GM18517 (cell line): ENCODE measurements around the gene MYCBP.
"Not testable (repeated sequence)": the region's sequence is repeated elsewhere in the genome, so short reads cannot be mapped to it uniquely, and the experiment has no call there.

Experiments used
- ATAC-seq: cut with Tn5 transposase; IDR thresholded peaks from one replicate; pipeline ENCODE4 v1.9.1; 2021; ENCODE audit warnings: mild to moderate bottlenecking, moderate library complexity; ENCODE audit not compliant: unreplicated experiment

MYCBP gene

GRCh38 chr1:38873027-38873969, at the start of gene MYCBP:
Gene MYCBP (minus strand): TSS chr1:38873348. CDS start chr1:38873305, 43 bp downstream.
- peak; percentile 97 for ATAC-seq

- no peak for ATAC-seq
Observed at GRCh38 chr1:38919130-38919529, 46.0 kb upstream of the MYCBP start.

- ATAC-seq = no peak
Observed at GRCh38 chr1:38918568-38918967, 45.4 kb upstream of the MYCBP start.

GRCh38 chr1:38917772-38918171, 44.6 kb upstream of the MYCBP start:
- no peak for ATAC-seq

GRCh38 chr1:38917337-38917736, 44.2 kb upstream of the MYCBP start:
- ATAC-seq = no peak

- ATAC-seq = no peak
Observed at GRCh38 chr1:38915352-38915948, 42.3 kb upstream of the MYCBP start.

- not testable (repeated sequence) for ATAC-seq
Observed at GRCh38 chr1:38914908-38915307, 41.8 kb upstream of the MYCBP start.

- no peak for ATAC-seq
Observed at GRCh38 chr1:38908821-38909220, 35.7 kb upstream of the MYCBP start.

GRCh38 chr1:38905985-38906384, 32.8 kb upstream of the MYCBP start:
- no peak for ATAC-seq

GRCh38 chr1:38899560-38899959, 26.4 kb upstream of the MYCBP start:
- no peak for ATAC-seq

- no peak for ATAC-seq
Observed at GRCh38 chr1:38898653-38899230, 25.6 kb upstream of the MYCBP start.

- ATAC-seq = no peak
Observed at GRCh38 chr1:38896169-38896568, 23.0 kb upstream of the MYCBP start.

- ATAC-seq = no peak
Observed at GRCh38 chr1:38892976-38893375, 19.8 kb upstream of the MYCBP start.

GRCh38 chr1:38891753-38892152, 18.6 kb upstream of the MYCBP start:
- no peak for ATAC-seq

GRCh38 chr1:38889589-38889988, 16.4 kb upstream of the MYCBP start:
- no peak for ATAC-seq

GRCh38 chr1:38888423-38889333, 15.5 kb upstream of the MYCBP start:
- no peak for ATAC-seq

- no peak for ATAC-seq
Observed at GRCh38 chr1:38885092-38885491, 11.9 kb upstream of the MYCBP start.

GRCh38 chr1:38881487-38881886, 8.3 kb upstream of the MYCBP start, which contains the start of gene GJA9:
Gene GJA9 (minus strand): TSS chr1:38881587. CDS start chr1:38876098, 5,489 bp downstream.
- ATAC-seq = no peak

GRCh38 chr1:38875811-38876210, 2.7 kb upstream of the MYCBP start:
- no peak for ATAC-seq

- peak; percentile 13 for ATAC-seq
Observed at GRCh38 chr1:38872401-38873026, 634 bp downstream of the MYCBP start.
